Measurements from ENCODE around the gene MIER1.
A peak's percentile ranks its signal among the peaks of the same experiment; 100 is the strongest.

Gene MIER1

DNA sequence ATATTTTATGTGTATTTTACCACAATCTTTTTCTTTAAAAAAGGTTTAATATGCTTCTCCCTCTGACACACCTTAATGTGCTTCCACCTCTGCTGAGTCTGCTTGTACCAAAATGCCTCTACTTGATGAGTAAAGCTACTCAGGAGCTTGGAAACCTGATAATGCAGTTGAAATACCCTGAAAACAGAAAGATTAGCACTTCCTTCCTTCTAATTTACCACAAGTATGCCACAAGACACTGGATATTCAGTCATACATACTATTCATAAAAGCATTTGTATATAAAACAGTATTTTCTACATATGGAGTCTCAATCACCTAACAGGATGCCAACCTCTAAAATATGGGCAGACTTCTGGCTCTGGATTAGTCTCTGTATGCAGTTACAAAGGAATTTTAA is 74.2 kb downstream of the MIER1 start:
- H3K36me3 ChIP-seq (ENCODE audit: control insufficient read depth, insufficient read depth, low read length): no peaks in the 10 kb centered on the region; the same call in 1 of the 2 replicates
- no peak overlapping the region for H3K27ac ChIP-seq (ENCODE audit: low read depth, low read length)
- no peak overlapping the region for H3K9ac ChIP-seq (ENCODE audit: low read depth, low read length)

DNA sequence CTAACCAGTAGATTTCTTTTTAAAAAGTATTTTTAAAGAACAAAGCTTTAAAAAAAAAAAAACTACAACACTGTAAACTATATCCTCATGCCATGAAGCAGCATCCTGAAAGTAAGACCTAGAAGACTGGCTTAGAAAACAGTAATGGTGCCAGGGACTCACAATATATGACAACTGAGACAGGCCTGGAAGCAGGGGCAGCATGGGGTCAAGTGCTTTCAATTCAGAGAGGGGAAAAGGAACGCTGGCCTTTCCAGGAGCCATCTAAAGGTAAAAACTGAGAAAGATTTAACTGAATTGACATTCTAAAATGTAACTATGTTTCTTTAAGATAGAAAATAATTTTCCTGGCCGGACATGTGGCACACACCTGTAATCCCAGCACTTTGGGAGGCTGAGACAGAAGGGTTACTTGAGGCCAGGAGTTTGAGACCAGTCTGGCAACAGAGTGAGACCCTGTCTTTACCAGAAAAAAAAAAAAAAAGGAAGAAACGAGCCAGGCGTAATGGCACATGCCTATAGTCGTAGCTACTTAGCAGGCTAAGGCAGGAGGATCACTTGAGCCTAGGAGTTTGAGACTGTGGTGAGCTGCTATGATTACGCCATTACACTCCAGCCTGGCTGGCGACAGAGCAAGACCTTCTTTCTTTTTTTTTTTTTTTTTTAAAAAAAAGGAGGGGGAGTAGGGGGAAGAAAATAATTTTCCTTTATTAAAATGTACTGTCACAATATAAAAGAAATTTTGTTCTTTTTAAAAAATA is 75.0 kb downstream of the MIER1 start:
- H3K4me3 ChIP-seq (ENCODE audit: low read depth, low read length): no peak overlapping the region
- no peak overlapping the region for H3K27ac ChIP-seq (ENCODE audit: low read depth, low read length)
- no peaks in the 10 kb centered on the region for H3K9me3 ChIP-seq (ENCODE audit: control insufficient read depth, insufficient read depth, low read length)
- H3K4me1 ChIP-seq (ENCODE audit: control insufficient read depth, insufficient read depth, low read length): no peaks in the 10 kb centered on the region
- no peaks in the 10 kb centered on the region; the same call in 1 of the 2 replicates for H3K36me3 ChIP-seq (ENCODE audit: control insufficient read depth, insufficient read depth, low read length)
- no peaks in the 10 kb centered on the region for H3K27me3 ChIP-seq (ENCODE audit: control insufficient read depth, insufficient read depth, low read length)
- no peak overlapping the region for H3K9ac ChIP-seq (ENCODE audit: low read depth, low read length)

More for the DNA sequence above, 74.2 kb downstream of the MIER1 start:
- Histone ChIP-seq H3K9me3 (ENCODE audit: control insufficient read depth, insufficient read depth, low read length) (no peaks in the 10 kb centered on the region), H3K27me3 (ENCODE audit: control insufficient read depth, insufficient read depth, low read length) (no peaks in the 10 kb centered on the region), H3K4me3 (ENCODE audit: low read depth, low read length) (no peak overlapping the region), H3K4me1 (ENCODE audit: control insufficient read depth, insufficient read depth, low read length) (no peaks in the 10 kb centered on the region)

DNA sequence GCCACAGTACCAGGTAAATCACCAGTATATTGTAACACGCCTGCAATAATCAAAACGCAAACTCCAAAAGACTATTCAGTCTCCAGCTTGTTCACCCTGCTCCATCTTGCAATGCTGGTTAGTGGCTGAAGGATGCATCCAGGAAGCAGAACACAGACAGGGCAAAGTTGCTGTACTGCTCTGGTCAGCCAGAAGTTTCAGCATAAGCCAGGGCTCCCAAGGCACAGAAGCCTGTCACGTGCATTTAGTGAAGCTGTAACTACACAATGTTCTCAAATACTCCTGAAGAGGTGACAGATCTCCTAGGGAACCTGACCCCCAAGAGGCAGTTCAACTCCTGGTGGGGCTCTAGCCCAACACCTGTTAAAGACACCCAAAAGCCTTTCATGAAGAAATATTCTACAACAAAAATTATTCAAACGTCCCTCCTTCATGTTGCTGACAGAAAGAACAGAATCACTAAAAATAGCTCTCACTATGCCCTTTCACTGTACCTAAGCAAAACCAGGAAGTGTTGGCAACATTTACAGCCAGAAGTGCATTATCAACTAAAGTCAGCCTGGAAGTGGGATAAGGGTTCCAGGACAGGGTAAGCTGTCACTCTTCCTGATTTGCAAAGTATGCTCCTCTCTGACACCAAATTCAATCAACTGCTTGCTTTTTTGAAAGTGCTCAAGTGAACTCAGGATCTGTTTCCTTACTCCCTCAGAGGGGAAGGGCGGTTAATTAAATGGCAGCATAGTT is 77.1 kb downstream of the MIER1 start:
- Histone ChIP-seq H3K4me3 (ENCODE audit: low read depth, low read length) (no peak overlapping the region), H3K36me3 (ENCODE audit: control insufficient read depth, insufficient read depth, low read length) (no peaks in the 10 kb centered on the region; the same call in 1 of the 2 replicates), H3K27ac (ENCODE audit: low read depth, low read length) (no peak overlapping the region), H3K9ac (ENCODE audit: low read depth, low read length) (no peak overlapping the region), H3K27me3 (ENCODE audit: control insufficient read depth, insufficient read depth, low read length) (no peaks in the 10 kb centered on the region), H3K4me1 (ENCODE audit: control insufficient read depth, insufficient read depth, low read length) (no peaks in the 10 kb centered on the region), H3K9me3 (ENCODE audit: control insufficient read depth, insufficient read depth, low read length) (no peaks in the 10 kb centered on the region)

DNA sequence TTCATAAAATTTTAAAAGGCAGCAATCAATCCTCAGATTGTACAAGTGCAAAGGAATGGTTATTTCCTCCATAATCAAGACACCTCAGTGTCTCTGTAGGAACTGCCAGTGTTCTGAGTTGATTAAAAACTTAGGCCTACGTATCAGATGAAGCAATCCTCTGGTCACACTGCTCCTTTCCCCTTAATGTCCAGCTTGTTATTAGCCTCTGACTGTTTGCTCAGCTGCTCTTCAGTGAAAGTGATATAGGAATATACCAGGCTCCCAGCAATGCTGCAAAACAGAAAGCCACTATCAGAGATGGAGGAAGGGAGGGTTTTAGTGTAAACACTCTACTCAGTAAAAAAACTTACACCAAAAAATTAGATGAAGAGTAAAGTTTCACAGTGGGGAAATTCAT is 79.4 kb downstream of the MIER1 start:
- Histone ChIP-seq H3K9ac (ENCODE audit: low read depth, low read length) (no peak overlapping the region), H3K36me3 (ENCODE audit: control insufficient read depth, insufficient read depth, low read length) (no peaks in the 10 kb centered on the region; the same call in 1 of the 2 replicates), H3K4me3 (ENCODE audit: low read depth, low read length) (no peak overlapping the region), H3K27ac (ENCODE audit: low read depth, low read length) (no peak overlapping the region), H3K4me1 (ENCODE audit: control insufficient read depth, insufficient read depth, low read length) (no peaks in the 10 kb centered on the region), H3K27me3 (ENCODE audit: control insufficient read depth, insufficient read depth, low read length) (no peaks in the 10 kb centered on the region), H3K9me3 (ENCODE audit: control insufficient read depth, insufficient read depth, low read length) (no peaks in the 10 kb centered on the region)

DNA sequence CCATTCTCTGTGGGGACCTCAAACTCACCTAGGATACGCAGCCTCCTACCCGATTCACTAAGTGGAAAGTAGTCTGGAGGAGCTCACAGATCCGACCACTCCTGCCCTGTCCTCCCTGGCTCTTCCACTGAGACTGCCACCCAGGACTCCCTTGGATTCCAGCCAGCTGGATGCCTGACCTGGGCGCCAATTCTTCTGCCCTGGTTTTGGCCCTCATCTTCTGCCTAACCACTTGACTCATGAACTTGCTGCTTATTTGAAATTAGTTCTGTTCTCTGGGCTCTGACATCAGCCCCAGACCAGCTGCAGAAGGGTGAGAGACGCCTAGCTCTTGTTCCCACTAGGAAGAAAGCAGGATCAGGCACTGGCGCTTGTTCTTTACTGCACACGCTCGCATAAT is 80.3 kb downstream of the MIER1 start:
- no peaks in the 10 kb centered on the region; the same call in 1 of the 2 replicates for H3K36me3 ChIP-seq (ENCODE audit: control insufficient read depth, insufficient read depth, low read length)
- no peak overlapping the region for H3K27ac ChIP-seq (ENCODE audit: low read depth, low read length)
- no peaks in the 10 kb centered on the region for H3K9me3 ChIP-seq (ENCODE audit: control insufficient read depth, insufficient read depth, low read length)
- no peak overlapping the region for H3K9ac ChIP-seq (ENCODE audit: low read depth, low read length)
- H3K4me1 ChIP-seq (ENCODE audit: control insufficient read depth, insufficient read depth, low read length): no peaks in the 10 kb centered on the region
- H3K4me3 ChIP-seq (ENCODE audit: low read depth, low read length): no peak overlapping the region
- H3K27me3 ChIP-seq (ENCODE audit: control insufficient read depth, insufficient read depth, low read length): no peaks in the 10 kb centered on the region

DNA sequence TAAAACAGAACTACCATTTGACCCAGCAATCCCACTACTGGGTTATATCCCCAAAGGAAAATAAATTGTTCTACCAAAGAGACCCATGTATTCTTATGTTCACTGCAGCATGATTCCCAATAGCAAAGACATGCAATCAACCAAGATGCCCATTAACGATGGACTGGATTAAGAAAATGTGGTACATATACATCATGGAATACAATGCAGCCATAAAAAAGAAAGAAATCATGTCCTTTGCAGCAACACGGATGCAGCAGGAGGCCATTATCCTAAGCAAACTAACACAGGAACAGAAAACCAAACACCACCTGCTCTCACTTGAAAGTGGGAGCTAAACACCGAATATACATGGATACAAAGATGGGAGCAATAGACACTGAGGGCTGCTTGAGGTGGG is 85.0 kb downstream of the MIER1 start:
- Histone ChIP-seq H3K27ac (ENCODE audit: low read depth, low read length) (no peak overlapping the region), H3K4me3 (ENCODE audit: low read depth, low read length) (no peak overlapping the region), H3K9ac (ENCODE audit: low read depth, low read length) (no peak overlapping the region), H3K4me1 (ENCODE audit: control insufficient read depth, insufficient read depth, low read length) (no peaks in the 10 kb centered on the region), H3K9me3 (ENCODE audit: control insufficient read depth, insufficient read depth, low read length) (no peaks in the 10 kb centered on the region), H3K27me3 (ENCODE audit: control insufficient read depth, insufficient read depth, low read length) (no peaks in the 10 kb centered on the region), H3K36me3 (ENCODE audit: control insufficient read depth, insufficient read depth, low read length) (no peaks in the 10 kb centered on the region)

DNA sequence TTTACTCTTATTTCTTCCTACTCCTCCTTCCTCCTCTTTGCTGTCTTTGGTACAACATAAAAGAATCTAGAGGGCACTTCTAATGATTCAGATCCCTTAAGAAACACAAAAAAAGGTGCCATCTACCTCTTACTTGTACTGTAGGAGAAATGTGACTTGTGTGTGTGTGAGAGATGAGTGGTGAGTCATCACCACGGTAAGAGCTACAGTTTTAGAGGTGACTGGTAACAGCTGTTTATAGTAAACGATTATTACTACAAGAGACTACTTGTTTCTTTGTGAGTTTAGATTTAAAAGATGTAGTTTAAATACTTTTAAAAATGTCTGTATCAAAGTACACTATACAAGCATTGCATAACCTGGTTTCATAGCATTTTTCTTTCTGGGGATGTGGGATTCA is 88.8 kb downstream of the MIER1 start:
- H3K9ac ChIP-seq (ENCODE audit: low read depth, low read length): no peak overlapping the region
- peaks cover 6% of the 10 kb centered on the region for H3K4me1 ChIP-seq (ENCODE audit: control insufficient read depth, insufficient read depth, low read length)
- H3K9me3 ChIP-seq (ENCODE audit: control insufficient read depth, insufficient read depth, low read length): no peaks in the 10 kb centered on the region
- no peak overlapping the region for H3K27ac ChIP-seq (ENCODE audit: low read depth, low read length)
- no peaks in the 10 kb centered on the region for H3K36me3 ChIP-seq (ENCODE audit: control insufficient read depth, insufficient read depth, low read length)
- H3K27me3 ChIP-seq (ENCODE audit: control insufficient read depth, insufficient read depth, low read length): no peaks in the 10 kb centered on the region
- no peak overlapping the region for H3K4me3 ChIP-seq (ENCODE audit: low read depth, low read length)

DNA sequence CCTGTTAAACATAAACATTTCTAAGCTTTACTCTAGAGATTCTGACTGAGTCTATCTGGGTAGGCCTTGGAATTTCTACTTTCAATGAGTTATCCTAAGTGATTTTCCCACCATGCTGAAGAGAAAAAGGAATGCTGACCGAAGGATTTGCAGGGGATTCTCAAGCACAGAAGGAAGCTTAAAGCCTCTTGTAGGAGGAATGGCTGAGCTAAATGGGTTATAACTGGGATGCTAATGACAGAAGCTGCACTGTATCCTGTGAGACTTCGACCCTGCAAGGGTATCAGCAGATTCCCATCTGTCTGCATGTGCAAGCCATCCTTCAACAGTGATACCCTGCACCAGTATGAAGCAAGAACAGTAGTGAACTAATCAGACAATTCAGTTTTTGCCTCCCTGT is 93.8 kb downstream of the MIER1 start:
- no peak overlapping the region for H3K9ac ChIP-seq (ENCODE audit: low read depth, low read length)
- H3K27ac ChIP-seq (ENCODE audit: low read depth, low read length): peak overlapping the region; percentile 86
- no peaks in the 10 kb centered on the region for H3K36me3 ChIP-seq (ENCODE audit: control insufficient read depth, insufficient read depth, low read length)
- peaks cover 8% of the 10 kb centered on the region; the same call in 1 of the 2 replicates for H3K27me3 ChIP-seq (ENCODE audit: control insufficient read depth, insufficient read depth, low read length)
- peaks cover 28% of the 10 kb centered on the region for H3K4me1 ChIP-seq (ENCODE audit: control insufficient read depth, insufficient read depth, low read length)
- 0 out of 2 replicates have a peak overlapping the region, but pooled peaks have one; percentile 8 for H3K4me3 ChIP-seq (ENCODE audit: low read depth, low read length)
- H3K9me3 ChIP-seq (ENCODE audit: control insufficient read depth, insufficient read depth, low read length): no peaks in the 10 kb centered on the region

DNA sequence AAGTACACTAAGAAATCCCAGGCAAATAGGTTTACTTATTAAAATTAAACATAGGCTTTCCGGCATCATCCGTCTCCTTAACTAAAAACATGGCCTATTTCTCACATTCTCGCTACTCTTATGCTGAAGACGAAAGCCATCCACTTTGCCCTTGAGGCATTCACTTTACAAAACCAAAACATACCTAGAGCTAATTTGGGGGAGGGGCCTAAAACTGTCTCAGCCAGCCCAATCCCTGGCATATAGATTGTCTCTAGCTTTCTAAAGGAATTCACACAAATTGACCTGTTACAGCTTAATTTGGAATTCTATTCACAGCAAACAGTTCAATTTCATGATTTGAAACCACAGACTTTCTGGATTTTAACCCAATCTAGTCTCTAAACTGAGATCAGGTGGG is 94.3 kb downstream of the MIER1 start:
- Histone ChIP-seq H3K27ac (ENCODE audit: low read depth, low read length) (peak overlapping the region; percentile 86), H3K4me1 (ENCODE audit: control insufficient read depth, insufficient read depth, low read length) (peaks cover 28% of the 10 kb centered on the region), H3K36me3 (ENCODE audit: control insufficient read depth, insufficient read depth, low read length) (no peaks in the 10 kb centered on the region), H3K27me3 (ENCODE audit: control insufficient read depth, insufficient read depth, low read length) (peaks cover 8% of the 10 kb centered on the region; the same call in 1 of the 2 replicates), H3K9me3 (ENCODE audit: control insufficient read depth, insufficient read depth, low read length) (no peaks in the 10 kb centered on the region), H3K9ac (ENCODE audit: low read depth, low read length) (no peak overlapping the region), H3K4me3 (ENCODE audit: low read depth, low read length) (0 out of 2 replicates have a peak overlapping the region, but pooled peaks have one; percentile 8)

DNA sequence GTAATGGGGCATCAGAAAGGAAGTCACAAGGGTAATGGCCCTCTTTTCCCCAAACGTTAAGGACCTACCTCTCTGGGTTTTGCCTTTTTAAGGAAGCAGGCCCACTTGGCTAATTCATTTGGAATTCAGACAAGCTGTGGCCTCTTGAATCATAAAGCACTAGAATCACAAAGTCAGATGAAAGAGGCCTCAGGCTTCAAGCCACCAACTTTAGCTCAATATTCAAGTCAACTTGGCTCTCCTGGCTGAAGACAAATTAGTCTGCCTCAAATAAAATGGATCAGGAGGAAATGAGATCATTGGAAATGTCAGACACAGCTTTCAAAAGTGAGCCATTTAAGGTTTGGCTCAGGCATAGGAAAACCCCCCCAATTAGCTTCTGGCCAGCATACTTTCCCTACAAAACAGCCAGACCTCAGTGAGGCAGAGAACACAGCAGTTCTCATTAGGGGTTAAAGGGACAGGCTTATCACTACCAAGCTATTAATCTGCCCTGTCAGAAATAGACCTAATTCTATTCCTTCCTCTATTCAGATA is 94.9 kb downstream of the MIER1 start:
- Histone ChIP-seq H3K4me1 (ENCODE audit: control insufficient read depth, insufficient read depth, low read length) (peaks cover 28% of the 10 kb centered on the region), H3K36me3 (ENCODE audit: control insufficient read depth, insufficient read depth, low read length) (no peaks in the 10 kb centered on the region), H3K27ac (ENCODE audit: low read depth, low read length) (peak overlapping the region; percentile 86), H3K27me3 (ENCODE audit: control insufficient read depth, insufficient read depth, low read length) (peaks cover 8% of the 10 kb centered on the region; the same call in 1 of the 2 replicates), H3K9ac (ENCODE audit: low read depth, low read length) (peak overlapping the region; percentile 7; the same call in 1 of the 2 replicates), H3K4me3 (ENCODE audit: low read depth, low read length) (no peak overlapping the region), H3K9me3 (ENCODE audit: control insufficient read depth, insufficient read depth, low read length) (no peaks in the 10 kb centered on the region)

DNA sequence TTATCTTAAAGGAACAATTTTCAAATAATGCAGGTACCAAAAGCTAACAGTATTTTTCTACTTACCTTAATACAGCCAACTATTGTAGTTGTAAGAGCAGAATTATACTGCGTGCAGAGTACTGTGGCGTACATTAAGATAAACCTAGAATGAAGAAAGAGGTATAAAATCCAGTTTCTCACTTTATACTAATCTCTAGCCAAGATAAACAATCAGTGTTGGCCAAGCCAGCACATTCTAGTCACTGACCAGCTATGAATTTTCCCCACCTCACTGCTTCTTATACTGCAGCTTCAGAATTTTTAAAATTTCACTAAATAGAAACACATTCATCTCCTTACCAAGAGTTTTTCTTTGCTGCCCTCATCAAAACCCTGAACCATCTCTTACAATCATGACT is 95.5 kb downstream of the MIER1 start:
- H3K9ac ChIP-seq (ENCODE audit: low read depth, low read length): no peak overlapping the region; the same call in 1 of the 2 replicates
- H3K36me3 ChIP-seq (ENCODE audit: control insufficient read depth, insufficient read depth, low read length): no peaks in the 10 kb centered on the region
- H3K4me1 ChIP-seq (ENCODE audit: control insufficient read depth, insufficient read depth, low read length): peaks cover 28% of the 10 kb centered on the region
- H3K27ac ChIP-seq (ENCODE audit: low read depth, low read length): peak overlapping the region; percentile 86
- H3K4me3 ChIP-seq (ENCODE audit: low read depth, low read length): no peak overlapping the region
- H3K9me3 ChIP-seq (ENCODE audit: control insufficient read depth, insufficient read depth, low read length): no peaks in the 10 kb centered on the region
- H3K27me3 ChIP-seq (ENCODE audit: control insufficient read depth, insufficient read depth, low read length): peaks cover 8% of the 10 kb centered on the region; the same call in 1 of the 2 replicates
